NCI-H146 (cell line): ENCODE measurements around the gene PGAM4.
"Not testable (repeated sequence)": the region's sequence is repeated elsewhere in the genome, so short reads cannot be mapped to it uniquely, and the experiment has no call there.

Experiments
- DNase-seq: peaks from one replicate; lab custom pipeline; 2025; lab: John Stamatoyannopoulos, UW

PGAM4 gene

DNA sequence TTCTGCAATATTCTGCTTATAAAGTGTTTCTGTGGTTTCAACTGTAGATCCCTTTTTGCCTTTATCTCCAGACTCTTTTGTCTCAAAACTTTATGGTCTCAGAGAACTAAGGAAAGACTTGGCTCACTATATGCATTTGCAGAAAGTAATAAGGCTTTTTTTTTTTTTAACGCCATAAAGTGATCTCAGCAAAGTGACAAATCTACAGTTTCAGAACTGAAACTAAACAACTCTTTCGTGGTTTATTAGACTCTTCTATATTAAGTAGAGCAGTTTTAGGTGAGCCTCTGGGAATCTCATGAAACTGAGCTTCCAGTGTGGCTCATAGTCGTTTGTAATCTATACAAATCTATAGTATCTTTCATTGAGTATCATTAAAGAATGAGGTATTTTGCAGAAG, 43.7 kb downstream of the PGAM4 start:
- DNase-seq: no peak

DNA sequence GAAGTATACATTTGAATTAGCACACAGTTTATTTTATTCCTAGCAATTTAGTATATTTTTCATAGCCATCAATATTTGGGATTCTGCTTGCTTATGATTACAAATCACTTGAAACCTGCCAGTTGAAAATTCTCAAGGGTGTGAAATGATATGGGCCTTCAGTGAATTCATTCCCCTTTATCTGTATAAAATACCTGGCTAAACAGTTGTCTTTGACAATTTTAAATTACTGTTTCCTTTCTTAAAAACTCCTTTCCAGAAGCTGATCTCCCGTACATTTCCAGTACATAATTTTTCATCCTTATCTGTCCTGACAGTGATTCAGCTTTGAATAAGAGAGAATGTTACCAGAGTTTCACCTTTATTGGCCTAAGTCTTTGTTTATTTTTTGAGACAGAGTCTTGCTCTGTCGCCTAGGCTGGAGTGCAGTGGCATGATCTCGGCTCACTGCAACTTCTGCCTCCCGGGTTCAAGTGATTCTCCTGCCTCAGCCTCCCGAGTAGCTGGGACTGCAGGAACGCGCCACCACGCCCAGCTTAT, 45.0 kb downstream of the PGAM4 start:
- DNase-seq: no peak

DNA sequence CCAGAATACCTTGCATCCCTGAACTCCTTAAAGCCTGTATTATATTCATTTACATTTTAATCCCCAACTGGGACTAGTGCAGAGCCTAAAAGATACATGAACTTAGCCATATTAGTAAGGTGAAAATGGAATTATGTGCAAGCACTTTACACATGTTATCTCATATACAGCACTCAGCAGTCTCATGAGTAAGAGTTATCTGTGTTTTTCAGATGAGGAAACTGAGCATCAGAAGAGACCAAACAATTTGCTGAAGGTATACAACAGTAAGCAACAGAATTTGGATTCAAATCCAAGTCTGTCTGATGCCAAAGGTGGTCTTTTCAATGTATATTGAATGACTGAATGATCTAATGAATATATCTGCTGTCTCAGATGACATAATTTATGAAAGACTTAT, 46.7 kb downstream of the PGAM4 start:
- no peak for DNase-seq

DNA sequence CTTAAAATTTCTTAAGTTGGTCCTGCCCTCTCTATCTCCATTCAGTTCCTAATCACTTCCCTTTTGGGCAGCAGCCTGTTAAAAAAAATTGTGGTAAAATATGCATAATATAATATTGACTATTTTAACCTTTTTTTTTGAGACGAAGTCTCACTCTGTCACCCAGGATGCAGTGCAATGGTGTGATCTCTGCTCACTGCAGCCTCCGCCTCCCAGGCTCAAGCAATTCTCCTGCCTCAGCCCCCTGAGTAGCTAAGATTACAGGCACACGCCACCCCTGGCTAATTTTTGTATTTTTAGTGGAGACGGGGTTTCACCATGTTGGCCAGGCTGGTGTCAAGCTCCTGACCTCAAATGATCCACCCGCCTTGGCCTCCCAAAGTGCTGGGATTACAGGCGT, 50.1 kb downstream of the PGAM4 start:
- DNase-seq: not testable (repeated sequence)

DNA sequence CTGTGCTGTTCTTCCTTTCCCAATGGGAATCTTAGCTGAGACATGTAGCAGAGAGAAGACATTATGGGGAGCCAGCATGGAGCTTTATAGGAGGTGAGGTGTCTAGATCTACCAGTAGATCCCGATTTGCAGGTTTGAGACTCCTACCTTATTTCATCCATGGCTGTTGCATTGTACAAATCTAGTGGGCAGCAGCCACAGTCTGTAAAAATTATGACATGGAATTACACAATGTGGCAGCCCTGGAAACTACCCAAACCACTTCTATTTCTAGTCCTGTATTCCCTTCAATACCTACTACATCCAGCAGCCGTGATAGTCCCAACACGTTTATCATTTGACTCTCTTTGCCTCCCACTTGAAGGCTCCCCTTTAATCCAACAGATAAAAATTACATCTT, 50.9 kb downstream of the PGAM4 start:
- no peak for DNase-seq
